Activated naive CD4-positive, alpha-beta T cell treated with anti-CD3 and anti-CD28 coated beads, Interleukin-2, amount 50 U/mL, for 24 hours (primary cell): Measurements from ENCODE around the gene IL1RAPL1.

ENCODE experiments used
- H3K27ac Mint-ChIP-seq: one replicate; pipeline ENCODE4 v1.8.0; 2021; ENCODE audit warnings: mild to moderate bottlenecking, mixed read lengths
- H3K27me3 Mint-ChIP-seq: one replicate; pipeline ENCODE4 v1.8.0; 2021; ENCODE audit warnings: mixed read lengths
- H3K36me3 Mint-ChIP-seq: one replicate; pipeline ENCODE4 v1.8.0; 2021; ENCODE audit warnings: mixed read lengths
- H3K4me1 Mint-ChIP-seq: one replicate; pipeline ENCODE4 v1.8.0; 2021; ENCODE audit warnings: mixed read lengths
- H3K4me3 Mint-ChIP-seq: one replicate; pipeline ENCODE4 v1.8.0; 2021; ENCODE audit warnings: mild to moderate bottlenecking, mixed read lengths
- H3K9me3 Mint-ChIP-seq: one replicate; pipeline ENCODE4 v1.8.0; 2021; ENCODE audit warnings: mixed read lengths

Gene IL1RAPL1

GRCh38 chrX:28599957-28600356 lies 12.7 kb downstream of the IL1RAPL1 start:
- Mint-ChIP-seq H3K9me3 (no peaks in the 10 kb centered on the region), H3K27me3 (no peaks in the 10 kb centered on the region), H3K27ac (no peak overlapping the region), H3K4me1 (no peaks in the 10 kb centered on the region), H3K36me3 (no peaks in the 10 kb centered on the region), H3K4me3 (no peak overlapping the region)

GRCh38 chrX:28609003-28609402 lies 21.8 kb downstream of the IL1RAPL1 start:
- no peaks in the 10 kb centered on the region for H3K27me3 Mint-ChIP-seq
- H3K4me1 Mint-ChIP-seq, result no peaks in the 10 kb centered on the region
- no peaks in the 10 kb centered on the region for H3K36me3 Mint-ChIP-seq
- peaks cover 6% of the 10 kb centered on the region for H3K9me3 Mint-ChIP-seq
- H3K27ac Mint-ChIP-seq, result no peak overlapping the region
- H3K4me3 Mint-ChIP-seq, result no peak overlapping the region

- no peak overlapping the region for H3K27ac Mint-ChIP-seq
- no peaks in the 10 kb centered on the region for H3K4me1 Mint-ChIP-seq
- no peak overlapping the region for H3K4me3 Mint-ChIP-seq
- H3K36me3 Mint-ChIP-seq, result no peaks in the 10 kb centered on the region
- H3K9me3 Mint-ChIP-seq, result peaks cover 6% of the 10 kb centered on the region
- no peaks in the 10 kb centered on the region for H3K27me3 Mint-ChIP-seq
These were observed 22.8 kb downstream of the IL1RAPL1 start for GRCh38 chrX:28609917-28610613.

- Mint-ChIP-seq H3K27me3 (no peaks in the 10 kb centered on the region), H3K4me1 (no peaks in the 10 kb centered on the region), H3K9me3 (no peaks in the 10 kb centered on the region), H3K36me3 (no peaks in the 10 kb centered on the region), H3K4me3 (no peak overlapping the region), H3K27ac (no peak overlapping the region)
These were observed 23.5 kb downstream of the IL1RAPL1 start for GRCh38 chrX:28610746-28611145.

GRCh38 chrX:28613558-28613957 lies 26.3 kb downstream of the IL1RAPL1 start:
- H3K27me3 Mint-ChIP-seq, result no peaks in the 10 kb centered on the region
- H3K4me3 Mint-ChIP-seq, result no peak overlapping the region
- no peaks in the 10 kb centered on the region for H3K4me1 Mint-ChIP-seq
- H3K9me3 Mint-ChIP-seq, result no peaks in the 10 kb centered on the region
- no peak overlapping the region for H3K27ac Mint-ChIP-seq
- H3K36me3 Mint-ChIP-seq, result no peaks in the 10 kb centered on the region

- Mint-ChIP-seq H3K9me3 (no peaks in the 10 kb centered on the region), H3K36me3 (no peaks in the 10 kb centered on the region), H3K4me3 (no peak overlapping the region), H3K27me3 (no peaks in the 10 kb centered on the region), H3K4me1 (no peaks in the 10 kb centered on the region), H3K27ac (no peak overlapping the region)
These were observed 38.0 kb downstream of the IL1RAPL1 start for GRCh38 chrX:28625223-28625622.

GRCh38 chrX:28626515-28626914 lies 39.3 kb downstream of the IL1RAPL1 start:
- Mint-ChIP-seq H3K4me3 (no peak overlapping the region), H3K27ac (no peak overlapping the region), H3K27me3 (no peaks in the 10 kb centered on the region), H3K9me3 (no peaks in the 10 kb centered on the region), H3K4me1 (no peaks in the 10 kb centered on the region), H3K36me3 (no peaks in the 10 kb centered on the region)

- Mint-ChIP-seq H3K27ac (no peak overlapping the region), H3K9me3 (no peaks in the 10 kb centered on the region)
These were observed 40.9 kb downstream of the IL1RAPL1 start for GRCh38 chrX:28628120-28628519.

GRCh38 chrX:28638775-28639174 lies 51.5 kb downstream of the IL1RAPL1 start:
- Mint-ChIP-seq H3K27ac (no peak overlapping the region), H3K9me3 (no peaks in the 10 kb centered on the region), H3K27me3 (no peaks in the 10 kb centered on the region), H3K36me3 (no peaks in the 10 kb centered on the region), H3K4me1 (no peaks in the 10 kb centered on the region), H3K4me3 (no peak overlapping the region)

More at GRCh38 chrX:28628120-28628519, 40.9 kb downstream of the IL1RAPL1 start:
- Mint-ChIP-seq H3K4me1 (no peaks in the 10 kb centered on the region), H3K36me3 (no peaks in the 10 kb centered on the region), H3K27me3 (no peaks in the 10 kb centered on the region), H3K4me3 (no peak overlapping the region)

- H3K27ac Mint-ChIP-seq, result no peak overlapping the region
- H3K4me1 Mint-ChIP-seq, result no peaks in the 10 kb centered on the region
- H3K4me3 Mint-ChIP-seq, result no peak overlapping the region
- no peaks in the 10 kb centered on the region for H3K9me3 Mint-ChIP-seq
- no peaks in the 10 kb centered on the region for H3K36me3 Mint-ChIP-seq
- H3K27me3 Mint-ChIP-seq, result no peaks in the 10 kb centered on the region
These were observed 52.2 kb downstream of the IL1RAPL1 start for GRCh38 chrX:28639451-28639850.

GRCh38 chrX:28649541-28649940 lies 62.3 kb downstream of the IL1RAPL1 start:
- no peaks in the 10 kb centered on the region for H3K27me3 Mint-ChIP-seq
- no peaks in the 10 kb centered on the region for H3K4me1 Mint-ChIP-seq
- H3K27ac Mint-ChIP-seq, result no peak overlapping the region
- no peaks in the 10 kb centered on the region for H3K36me3 Mint-ChIP-seq
- no peak overlapping the region for H3K4me3 Mint-ChIP-seq
- peaks cover 7% of the 10 kb centered on the region for H3K9me3 Mint-ChIP-seq

GRCh38 chrX:28651186-28651585 lies 63.9 kb downstream of the IL1RAPL1 start:
- H3K4me1 Mint-ChIP-seq, result no peaks in the 10 kb centered on the region
- H3K27ac Mint-ChIP-seq, result no peak overlapping the region
- H3K9me3 Mint-ChIP-seq, result peaks cover 7% of the 10 kb centered on the region
- H3K36me3 Mint-ChIP-seq, result no peaks in the 10 kb centered on the region
- no peak overlapping the region for H3K4me3 Mint-ChIP-seq
- H3K27me3 Mint-ChIP-seq, result no peaks in the 10 kb centered on the region

GRCh38 chrX:28659269-28659668 lies 72.0 kb downstream of the IL1RAPL1 start:
- Mint-ChIP-seq H3K9me3 (no peaks in the 10 kb centered on the region), H3K27ac (no peak overlapping the region), H3K4me3 (no peak overlapping the region), H3K36me3 (no peaks in the 10 kb centered on the region), H3K27me3 (no peaks in the 10 kb centered on the region), H3K4me1 (no peaks in the 10 kb centered on the region)

GRCh38 chrX:28665778-28666177 lies 78.5 kb downstream of the IL1RAPL1 start:
- Mint-ChIP-seq H3K36me3 (no peaks in the 10 kb centered on the region), H3K27ac (no peak overlapping the region), H3K4me3 (no peak overlapping the region), H3K4me1 (no peaks in the 10 kb centered on the region), H3K27me3 (no peaks in the 10 kb centered on the region), H3K9me3 (no peaks in the 10 kb centered on the region)

- no peak overlapping the region for H3K27ac Mint-ChIP-seq
- no peaks in the 10 kb centered on the region for H3K9me3 Mint-ChIP-seq
- H3K36me3 Mint-ChIP-seq, result no peaks in the 10 kb centered on the region
- H3K4me1 Mint-ChIP-seq, result no peaks in the 10 kb centered on the region
- H3K4me3 Mint-ChIP-seq, result no peak overlapping the region
- H3K27me3 Mint-ChIP-seq, result no peaks in the 10 kb centered on the region
These were observed 81.1 kb downstream of the IL1RAPL1 start for GRCh38 chrX:28668303-28668702.

GRCh38 chrX:28668957-28669356 lies 81.7 kb downstream of the IL1RAPL1 start:
- no peak overlapping the region for H3K27ac Mint-ChIP-seq
- H3K9me3 Mint-ChIP-seq, result no peaks in the 10 kb centered on the region

GRCh38 chrX:28670074-28670473 lies 82.8 kb downstream of the IL1RAPL1 start:
- Mint-ChIP-seq H3K36me3 (no peaks in the 10 kb centered on the region), H3K4me1 (no peaks in the 10 kb centered on the region), H3K9me3 (no peaks in the 10 kb centered on the region), H3K27me3 (no peaks in the 10 kb centered on the region), H3K27ac (no peak overlapping the region), H3K4me3 (no peak overlapping the region)

More at GRCh38 chrX:28668957-28669356, 81.7 kb downstream of the IL1RAPL1 start:
- Mint-ChIP-seq H3K4me3 (no peak overlapping the region), H3K36me3 (no peaks in the 10 kb centered on the region), H3K27me3 (no peaks in the 10 kb centered on the region), H3K4me1 (no peaks in the 10 kb centered on the region)
